A549 (cell line): ENCODE measurements around the gene WASF2.

Source experiments
- HOXA7 ChIP-seq: fragments of 250-450 bp; sonication (Bioruptor Pico); IDR thresholded peaks from 2 replicates; pipeline ENCODE4 v1.5.0; 2020; ENCODE audit warnings: mild to moderate bottlenecking, moderate library complexity
- HOXB13 ChIP-seq: fragments of 250-450 bp; sonication (Bioruptor Pico); IDR thresholded peaks from 2 replicates; pipeline ENCODE4 v1.5.0; 2020; ENCODE audit warnings: low read depth, mild to moderate bottlenecking, moderate library complexity
- ZNF302 ChIP-seq: fragments of 250-450 bp; sonication (Bioruptor Pico); IDR thresholded peaks from 2 replicates; pipeline ENCODE4 v1.9.0; 2021; ENCODE audit warnings: inconsistent platforms, mild to moderate bottlenecking, moderate library complexity
- TF ChIP-seq, protein P1 (sequence below): fragments of >200 bp; sonication (Bioruptor Twin); formaldehyde crosslinking; IDR thresholded peaks from 3 replicates; pipeline ENCODE4 v1.5.1; 2016

DNA sequence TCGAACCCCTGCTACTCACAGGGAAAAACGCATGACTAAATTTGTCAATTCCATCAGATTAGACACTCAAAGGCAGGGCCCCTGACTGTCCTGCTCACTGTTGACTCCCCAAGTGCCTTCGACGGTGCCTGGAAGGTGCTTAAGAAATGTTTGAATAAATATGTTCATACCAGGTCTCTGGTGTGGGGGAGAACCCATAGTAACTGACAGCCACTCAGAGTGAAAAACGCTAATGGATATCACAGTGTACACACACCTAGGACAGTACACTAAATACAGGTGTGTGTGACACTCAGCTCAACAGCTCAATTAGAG is 39.7 kb upstream of the WASF2 start:
- TF ChIP-seq, protein P1, sequence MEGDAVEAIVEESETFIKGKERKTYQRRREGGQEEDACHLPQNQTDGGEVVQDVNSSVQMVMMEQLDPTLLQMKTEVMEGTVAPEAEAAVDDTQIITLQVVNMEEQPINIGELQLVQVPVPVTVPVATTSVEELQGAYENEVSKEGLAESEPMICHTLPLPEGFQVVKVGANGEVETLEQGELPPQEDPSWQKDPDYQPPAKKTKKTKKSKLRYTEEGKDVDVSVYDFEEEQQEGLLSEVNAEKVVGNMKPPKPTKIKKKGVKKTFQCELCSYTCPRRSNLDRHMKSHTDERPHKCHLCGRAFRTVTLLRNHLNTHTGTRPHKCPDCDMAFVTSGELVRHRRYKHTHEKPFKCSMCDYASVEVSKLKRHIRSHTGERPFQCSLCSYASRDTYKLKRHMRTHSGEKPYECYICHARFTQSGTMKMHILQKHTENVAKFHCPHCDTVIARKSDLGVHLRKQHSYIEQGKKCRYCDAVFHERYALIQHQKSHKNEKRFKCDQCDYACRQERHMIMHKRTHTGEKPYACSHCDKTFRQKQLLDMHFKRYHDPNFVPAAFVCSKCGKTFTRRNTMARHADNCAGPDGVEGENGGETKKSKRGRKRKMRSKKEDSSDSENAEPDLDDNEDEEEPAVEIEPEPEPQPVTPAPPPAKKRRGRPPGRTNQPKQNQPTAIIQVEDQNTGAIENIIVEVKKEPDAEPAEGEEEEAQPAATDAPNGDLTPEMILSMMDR = no peak
- TF ChIP-seq ZNF302 (CRISPR knock-in tag) (no peak), HOXB13 (CRISPR knock-in tag) (no peak), HOXA7 (no peak)
